Hematopoietic multipotent progenitor cell treated with erythropoietin and hydrocortisone succinate and interleukin-3 and kit ligand, for 4 days (in vitro differentiated cells): ENCODE measurements around the gene PTGER1.
A peak's percentile ranks its signal among the peaks of the same experiment; 100 is the strongest.

Source experiments
- DNase-seq: peaks from one replicate; pipeline ENCODE4 v3.0.0-alpha.2; 2015

PTGER1 gene

DNA sequence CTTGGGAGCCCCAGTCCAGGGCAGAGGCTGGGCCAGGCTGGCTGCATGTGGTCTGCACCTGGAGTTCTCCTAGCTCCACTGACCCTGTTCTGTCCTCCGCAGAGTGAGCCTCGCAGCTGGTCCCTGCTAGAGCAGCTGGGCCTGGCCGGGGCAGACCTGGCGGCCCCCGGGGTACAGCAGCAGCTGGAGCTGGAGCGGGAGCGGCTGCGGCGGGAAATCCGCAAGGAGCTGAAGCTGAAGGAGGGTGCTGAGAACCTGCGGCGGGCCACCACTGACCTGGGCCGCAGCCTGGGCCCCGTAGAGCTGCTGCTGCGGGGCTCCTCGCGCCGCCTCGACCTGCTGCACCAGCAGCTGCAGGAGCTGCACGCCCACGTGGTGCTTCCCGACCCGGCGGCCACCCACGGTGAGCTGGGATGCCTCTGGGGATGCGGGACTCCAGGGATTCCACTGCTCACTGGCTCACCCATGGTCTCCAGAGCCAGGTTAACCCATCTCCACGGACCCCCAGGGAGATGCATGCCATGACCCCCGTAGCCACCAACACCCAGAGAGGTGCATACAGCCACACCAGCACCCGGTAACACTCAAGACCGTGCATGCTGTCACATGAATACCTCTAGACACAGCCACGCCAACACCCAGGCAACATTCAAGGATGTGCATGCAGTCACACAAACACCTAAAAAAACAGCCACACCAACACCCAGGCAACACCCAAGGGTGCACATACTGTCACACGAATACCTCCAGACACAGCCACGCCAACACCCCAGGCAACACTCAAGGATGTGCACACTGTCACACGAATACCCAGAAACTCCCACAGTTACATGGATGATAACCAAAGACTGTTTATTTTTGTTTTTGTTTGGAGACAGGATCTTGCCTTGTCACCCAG, 33.9 kb downstream of the PTGER1 start:
- no peak for DNase-seq

DNA sequence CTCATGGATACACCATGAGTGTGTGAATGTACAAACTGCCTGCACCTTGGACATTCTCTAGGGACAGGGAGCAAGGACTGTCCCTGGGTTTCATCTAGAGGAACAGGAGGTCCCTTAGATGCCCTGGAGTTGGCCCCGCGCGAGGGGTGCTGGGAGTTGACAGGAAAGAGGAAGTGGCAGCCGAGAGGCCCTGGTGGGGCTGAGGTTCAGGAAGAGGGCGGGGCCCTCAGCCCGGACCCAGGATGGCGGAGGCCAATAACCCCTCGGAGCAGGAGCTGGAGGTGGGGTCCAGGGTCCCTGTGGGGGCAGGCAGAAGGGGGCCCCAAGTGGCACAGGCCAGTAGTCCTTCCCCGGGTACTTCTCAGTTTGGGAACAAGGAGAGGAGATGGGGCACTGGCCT, 35.1 kb downstream of the PTGER1 start:
- DNase-seq: peak; percentile 97

GRCh38 chr19:14439014-14439413, 36.1 kb downstream of the PTGER1 start:
- peak; percentile 23 for DNase-seq

DNA sequence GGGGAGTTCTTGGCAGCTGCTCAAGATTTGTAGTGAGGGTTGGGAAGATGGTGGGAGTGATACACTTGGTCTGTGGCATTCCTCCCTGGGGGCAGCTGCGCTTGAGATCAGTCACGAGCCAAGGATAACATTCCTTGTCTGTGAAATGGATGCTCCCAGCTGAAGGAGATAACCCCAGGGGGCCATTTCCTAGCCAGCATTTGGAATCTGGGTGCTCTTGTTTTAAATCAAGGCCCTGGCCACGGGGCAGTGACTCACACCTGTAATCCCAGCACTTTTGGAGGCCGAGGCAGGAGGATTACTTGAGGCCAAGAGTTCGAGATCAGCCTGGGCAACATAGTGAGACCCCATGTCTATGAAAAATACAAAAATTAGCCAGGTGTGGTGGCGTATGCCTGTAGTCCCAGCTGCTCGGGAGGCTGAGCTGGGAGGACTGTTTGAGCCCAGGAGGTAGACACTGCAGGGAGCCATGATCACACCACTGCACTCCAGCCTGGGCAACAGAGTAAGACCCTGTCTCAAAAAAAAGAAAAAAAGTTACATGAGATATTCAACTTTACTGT, 37.5 kb downstream of the PTGER1 start:
- DNase-seq: no peak

- DNase-seq: no peak
Measured at GRCh38 chr19:14435320-14436050, 39.7 kb downstream of the PTGER1 start.

DNA sequence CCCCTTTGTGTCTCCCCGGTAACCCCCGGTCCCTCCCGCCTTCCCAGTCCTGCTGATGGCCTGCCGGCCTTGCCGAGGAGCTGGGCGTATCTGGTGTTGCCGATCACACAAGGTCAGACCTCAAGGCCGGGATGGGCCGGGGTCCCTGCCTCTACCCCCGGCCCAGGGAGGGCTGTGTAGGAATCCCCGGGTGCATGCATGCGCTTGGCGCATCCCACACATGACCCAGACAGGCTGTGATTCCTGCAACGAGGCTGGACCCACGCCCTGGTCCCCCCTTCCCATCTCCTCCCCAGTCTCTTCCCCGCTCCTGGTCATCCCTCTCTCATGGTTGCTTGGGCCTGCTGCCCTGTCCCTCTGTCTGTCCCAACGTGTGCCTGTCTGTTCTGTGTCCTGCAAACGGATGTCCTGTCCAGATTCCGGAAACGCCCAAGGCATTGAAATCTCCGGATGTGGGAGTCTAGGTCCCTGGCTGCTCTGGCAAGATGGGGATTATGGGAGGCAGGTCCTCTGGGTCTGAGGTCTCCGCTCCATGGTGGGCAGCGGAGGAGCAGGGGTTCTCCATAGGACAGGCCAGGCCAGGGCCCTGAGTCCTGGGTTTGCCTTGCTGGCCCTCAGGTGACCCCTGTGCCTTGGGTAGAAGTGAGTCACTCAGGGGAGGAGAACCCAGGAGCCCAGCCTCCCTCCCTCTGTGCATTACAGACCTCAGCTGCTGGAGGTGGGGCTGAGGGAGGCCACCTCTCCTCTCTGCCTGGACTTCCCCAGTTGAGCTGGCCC, 40.4 kb downstream of the PTGER1 start:
- peak; percentile 47 for DNase-seq

DNA sequence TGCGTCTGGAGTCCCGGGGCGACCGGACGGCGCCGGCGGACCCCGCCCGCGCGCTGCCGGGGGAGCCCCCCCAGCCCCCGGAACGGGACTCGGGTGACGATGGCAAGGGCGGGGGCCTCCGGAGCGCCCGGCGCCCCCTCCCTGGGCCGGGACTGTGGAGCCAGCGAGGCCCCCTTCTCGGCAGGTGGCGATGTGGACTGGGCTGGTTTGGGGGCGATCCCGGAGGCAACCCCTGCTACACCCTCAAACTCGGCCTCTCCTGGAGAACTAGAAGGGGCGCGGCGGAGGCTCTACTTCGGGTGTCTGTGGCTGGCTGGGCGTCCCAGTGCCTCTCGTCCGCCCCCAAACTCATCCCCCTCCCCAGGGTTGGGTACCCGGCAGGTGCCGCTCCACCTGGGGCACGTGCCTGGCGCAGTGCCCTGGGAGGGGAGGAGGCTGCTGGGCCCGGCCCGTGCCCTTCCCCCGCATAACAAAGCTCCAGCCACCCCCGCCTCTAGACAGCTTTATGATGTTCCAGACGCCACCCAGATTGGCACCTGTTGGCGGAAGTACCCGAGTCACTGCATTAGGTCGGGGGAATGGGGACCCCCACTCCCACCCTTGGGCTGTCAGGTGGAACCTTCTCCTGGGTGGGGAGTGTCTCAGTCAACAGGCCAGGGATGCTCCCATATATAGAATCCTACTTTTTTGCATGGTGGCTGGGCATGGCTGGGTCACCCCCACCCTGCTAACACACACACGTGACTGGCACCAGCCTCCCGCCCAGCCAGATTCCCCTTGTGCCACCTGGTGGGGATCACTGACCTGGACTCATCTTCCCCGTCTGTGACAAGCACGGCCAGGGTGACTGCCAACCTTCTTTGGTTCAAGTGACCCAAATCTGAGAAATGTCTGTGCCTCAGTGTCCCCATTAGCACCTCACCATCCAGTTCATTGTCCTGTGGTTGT, 41.3 kb downstream of the PTGER1 start:
- peak; percentile 41 for DNase-seq

GRCh38 chr19:14432791-14433553, 42.2 kb downstream of the PTGER1 start, which contains the start of gene PKN1:
Gene PKN1, plus strand, starts transcription at chr19:14433306. Its CDS starts 216 bp downstream, at chr19:14433522.
- DNase-seq: peak; percentile 81

- no peak for DNase-seq
Measured at GRCh38 chr19:14430712-14431111, 44.4 kb downstream of the PTGER1 start.

- DNase-seq: no peak
Measured at GRCh38 chr19:14428882-14429416, 46.2 kb downstream of the PTGER1 start.

- DNase-seq: no peak
Measured at GRCh38 chr19:14427461-14427860, 47.7 kb downstream of the PTGER1 start.

GRCh38 chr19:14425696-14426138, 49.4 kb downstream of the PTGER1 start:
- peak; percentile 64 for DNase-seq
